ENCODE data around the gene SHPK. TPM values are rescaled to one million over a fixed set of nuclear protein-coding genes. Genes with fewer than 3 reads are reported as not detected.

SHPK gene
- total RNA-seq, 1 experiment from 2014 or later = 21.4 TPM

- Histone ChIP-seq H3K9me3 (ENCODE audit: insufficient read depth, low read depth) (no peaks in the 10 kb centered on the region), H3K9me2 (ENCODE audit: insufficient read depth) (no peaks in the 10 kb centered on the region), H3K27ac (peak overlapping the region; percentile 60), H3K79me2 (ENCODE audit: low read depth) (no peaks in the 10 kb centered on the region), H4K20me1 (ENCODE audit: insufficient read depth) (no peaks in the 10 kb centered on the region), H3K27me3 (ENCODE audit: insufficient read depth, low read depth) (no peaks in the 10 kb centered on the region), H3K36me3 (ENCODE audit: low read depth) (no peaks in the 10 kb centered on the region), H2AFZ (peak overlapping the region; percentile 69), H3F3A (ENCODE audit: insufficient read depth, low read depth) (peaks cover 14% of the 10 kb centered on the region), H3K4me2 (peak overlapping the region; percentile 68), H3K4me3 (peak overlapping the region; percentile 7; the same call in 1 of the 2 replicates), H3K4me1 (replicated peaks; ENCODE audit: insufficient read depth) (peaks cover 29% of the 10 kb centered on the region)
- ChIA-PET POLR2A (ENCODE audit: unreplicated experiment) (interaction anchor here (0.6 to 1.3 kb wide), 4 partner anchors 34 to 109 kb away, joined by 4 to 7 read pairs (median 4); partner anchors contain the start of genes CTNS and SHPK), CTCF (no interaction called here)
- TF ChIP-seq EZH2 (IDR thresholded peaks at IDR 0.05; ENCODE audit: low read depth) (no peak), CTCF (conservative IDR thresholded peaks at IDR 0.05) (no peak)
- intact Hi-C loops (cut with micrococcal nuclease; ENCODE audit: unreplicated experiment) = no loop called here
- peak; percentile 57 to 74 for DNase-seq
- BruUV-seq (replicated peaks) = TSS peak; percentile 65
Observed at GRCh38 chr17:3558603-3559269, 77.3 kb downstream of the SHPK start.

Other genes starting within 250 kb of the SHPK start
- gene OR3A2, start 249.9 kb downstream of the SHPK start, total RNA-seq (2021) = not detected in 2 replicates
- not detected in 2 replicates for gene OR1E1, start 237.8 kb downstream of the SHPK start, total RNA-seq (2021)
- not detected in 2 replicates for gene OR3A3, start 224.9 kb downstream of the SHPK start, total RNA-seq (2021)
- not detected in 2 replicates for gene OR1E2, start 202.4 kb downstream of the SHPK start, total RNA-seq (2021)
- gene SPATA22, start 164.4 kb downstream of the SHPK start, total RNA-seq (2021) = not detected in 2 replicates
- gene ASPA, start 160.3 kb downstream of the SHPK start, total RNA-seq (2021) = not detected in 2 replicates
- 1.5 and 1.9 TPM in 2 replicates for gene TRPV3, start 78.4 kb downstream of the SHPK start, total RNA-seq (2021)
- gene TRPV1, start 26.8 kb downstream of the SHPK start, total RNA-seq (2021) = 7.8 TPM in 2 replicates
- gene CTNS, start 510 bp upstream of the SHPK start, total RNA-seq (2021) = 12.5 and 20.0 TPM in 2 replicates
- gene TAX1BP3, start 32.3 kb upstream of the SHPK start, total RNA-seq (2021) = 147 and 168 TPM in 2 replicates
- gene EMC6, start 32.6 kb upstream of the SHPK start, total RNA-seq (2021) = 89.6 and 89.9 TPM in 2 replicates
- gene P2RX5, start 59.9 kb upstream of the SHPK start, total RNA-seq (2021) = 15.0 and 18.3 TPM in 2 replicates
- gene HASPIN, start 87.7 kb upstream of the SHPK start, total RNA-seq (2021) = 25.1 and 26.8 TPM in 2 replicates
- gene ITGAE, start 164.9 kb upstream of the SHPK start, total RNA-seq (2021) = 48.7 and 52.8 TPM in 2 replicates
- 48.2 and 58.5 TPM in 2 replicates for gene NCBP3, start 210.0 kb upstream of the SHPK start, total RNA-seq (2021)

Measured in PC-9 (cell line).